Measurements from ENCODE around the gene BHLHE41. TPM values are rescaled to one million over a fixed set of nuclear protein-coding genes. Genes with fewer than 3 reads are reported as not detected.

Gene BHLHE41
- total and polyA plus RNA-seq, 2 of the 4 experiments (the other 2 are of a cell fraction): 0.72 to 3.8 TPM

DNA sequence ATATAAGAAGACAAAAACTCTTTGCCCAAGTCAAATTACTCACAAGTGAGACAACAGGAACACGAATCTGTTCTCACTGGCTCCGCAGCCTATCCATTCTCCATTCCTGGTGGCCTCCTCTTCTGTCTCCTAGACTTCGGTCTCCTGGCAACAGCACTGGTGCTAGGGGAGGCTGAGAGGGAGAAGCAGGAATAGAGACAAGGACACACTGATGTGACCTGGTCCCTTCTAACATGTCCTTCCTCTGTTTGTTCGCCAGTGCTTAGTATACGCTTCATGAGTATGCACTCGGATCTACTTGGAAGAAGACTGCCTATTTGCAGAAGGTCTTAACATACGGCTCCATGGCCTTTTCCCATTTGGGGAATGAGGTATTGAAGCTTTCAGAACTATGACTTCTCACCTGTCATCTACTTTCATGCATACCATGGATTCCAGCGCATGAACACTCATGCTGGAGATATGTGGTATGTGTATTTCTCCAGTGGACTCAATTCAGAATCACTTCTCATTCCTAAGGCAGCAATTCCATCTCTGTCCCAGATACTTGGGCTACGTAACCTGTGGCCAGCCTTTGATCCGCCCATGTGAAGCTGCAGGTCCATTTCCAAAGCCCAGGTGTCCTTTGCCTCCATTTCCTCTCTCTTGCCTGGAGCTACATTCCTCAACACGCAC, 33.9 kb downstream of the BHLHE41 start:
- H3K9me1 ChIP-seq (ENCODE audit: insufficient read depth, low read length): peaks cover 3% of the 10 kb centered on the region
- CTCF ChIA-PET: interaction anchor here (1.0 kb wide), 1 partner anchor 11 kb away, joined by 4 read pairs; no protein-coding TSS in a partner anchor
- no peak overlapping the region for H4K91ac ChIP-seq (ENCODE audit: insufficient read depth, low read depth, low read length)
- BruUV-seq (replicated peaks): no TSS peak
- 80% methylated on average over 3 of the region's 11 CpGs; no CpG with 5 or more reads in 1 of the 2 experiments for WGBS, 2 experiments (ENCODE audit: extremely low coverage in 2 of 2, insufficient read length in 1 of 2)
- no peak overlapping the region for H3K27ac ChIP-seq (ENCODE audit: insufficient read depth, low read length)
- POLR2A ChIA-PET (ENCODE audit: unreplicated experiment): interaction anchor here (0.6 kb wide), 1 partner anchor 11 kb away, joined by 3 read pairs; no protein-coding TSS in a partner anchor
- no peak overlapping the region for H2AK9ac ChIP-seq (replicated peaks; ENCODE audit: low read depth, low read length, poor library complexity)
- H3K79me1 ChIP-seq (ENCODE audit: low read depth in 1 of 2, low read length in 2 of 2): no peaks in the 10 kb centered on the region
- no peak overlapping the region for H4K8ac ChIP-seq (ENCODE audit: low read depth in 2 of 2, low read length in 2 of 2)
- 0 out of 2 replicates have a peak overlapping the region, but pooled peaks have one; percentile 11 for H2BK20ac ChIP-seq (ENCODE audit: low read depth, low read length)
- no peak overlapping the region for H2BK15ac ChIP-seq (ENCODE audit: low read depth, low read length)
- H3K9ac ChIP-seq (ENCODE audit: low read depth, low read length): no peak overlapping the region
- no peak overlapping the region for H3K23ac ChIP-seq (ENCODE audit: low read depth, low read length)
- no peaks in the 10 kb centered on the region for H4K20me1 ChIP-seq (ENCODE audit: insufficient read depth, low read length)
- H2BK120ac ChIP-seq (ENCODE audit: low read depth, low read length): no peak overlapping the region; the same call in 1 of the 2 replicates
- in situ Hi-C loops (cut with MboI; ENCODE audit: low sequenced_read_pairs): no loop called here
- dilution Hi-C loops (cut with HindIII; ENCODE audit: low sequenced_read_pairs, unreplicated experiment): no loop called here
- H3K4ac ChIP-seq (ENCODE audit: low read depth, low read length): no peak overlapping the region; the same call in 1 of the 2 replicates
- no peak for TF ChIP-seq RAD21 (IDR thresholded peaks at IDR 0.05; ENCODE audit: low read length)
- peak overlapping the region; percentile 44; the same call in 1 of the 2 replicates for H3K14ac ChIP-seq (replicated peaks; ENCODE audit: low read depth, low read length)
- H3K18ac ChIP-seq (ENCODE audit: low read depth, low read length): no peak overlapping the region
- peaks cover 4% of the 10 kb centered on the region; the same call in 1 of the 2 replicates for H3K4me1 ChIP-seq (ENCODE audit: control insufficient read depth, insufficient read depth, low read length)
- H3K4me2 ChIP-seq (ENCODE audit: low read depth, low read length): no peak overlapping the region
- H3K56ac ChIP-seq (ENCODE audit: extremely low read depth, insufficient read depth, low read length): no peak overlapping the region
- H3K4me3 ChIP-seq (ENCODE audit: insufficient read depth, low read depth, low read length): no peak overlapping the region
- ATAC-seq (ENCODE audit: low read depth) (peak; percentile 51), DNase-seq (peak; percentile 12)
- H3K9me3 ChIP-seq (ENCODE audit: control insufficient read depth, insufficient read depth, low read length): no peaks in the 10 kb centered on the region
- H2AK5ac ChIP-seq (ENCODE audit: low read depth, low read length): peak overlapping the region; percentile 72; the same call in 1 of the 2 replicates
- H2AFZ ChIP-seq (replicated peaks; ENCODE audit: low read length, poor library complexity): no peak overlapping the region
- H3K27me3 ChIP-seq (ENCODE audit: control insufficient read depth, insufficient read depth, low read length): no peaks in the 10 kb centered on the region
- no peak overlapping the region for H4K5ac ChIP-seq (ENCODE audit: low read depth, low read length)
- H3K36me3 ChIP-seq (ENCODE audit: control insufficient read depth, insufficient read depth, low read length): no peaks in the 10 kb centered on the region
- no peak overlapping the region for H2BK5ac ChIP-seq (ENCODE audit: low read depth, low read length, poor library complexity, severe bottlenecking)
- intact Hi-C loops (cut with micrococcal nuclease): loop anchor here (5.0 to 10.0 kb wide), 2 partner anchors 654 to 794 kb away; no protein-coding TSS in a partner anchor
